Activated T-helper 1 cell treated with anti-CD3 and anti-CD28 coated beads, Interleukin-2, amount 50 U/mL, for 16 hours (primary cell): ENCODE measurements around the gene ZNF787.
"Not testable (repeated sequence)": the region's sequence is repeated elsewhere in the genome, so short reads cannot be mapped to it uniquely, and the experiment has no call there.

Source experiments
- DNase-seq, 2 donors: peaks; one replicate each; pipeline ENCODE4 v3.0.0-alpha.2; 2020; ENCODE audit warnings: low read depth in 1 of 2, low spot score in 1 of 2

The ZNF787 gene

DNA sequence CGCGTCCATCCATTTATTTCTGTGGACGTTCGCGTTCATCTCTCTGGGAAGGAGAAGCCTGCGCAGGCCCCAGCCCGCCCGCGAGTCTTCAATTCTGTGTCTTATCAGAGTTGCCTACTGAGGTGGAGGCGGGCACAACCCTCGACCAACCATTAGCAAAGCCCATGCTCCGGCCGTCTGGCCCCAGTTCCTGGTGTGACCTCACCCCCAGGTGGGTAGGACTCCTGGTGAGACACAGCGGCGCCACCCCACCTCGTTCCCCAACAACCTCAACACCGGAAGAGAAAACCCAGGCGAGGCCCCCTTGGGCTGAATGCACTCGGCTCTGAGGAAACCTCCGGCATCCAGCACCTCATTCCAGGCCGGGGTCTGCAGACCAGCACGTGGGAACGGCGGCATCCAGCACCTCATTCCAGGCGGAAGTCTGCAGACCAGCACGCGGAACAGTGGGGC is 14.7 kb downstream of the ZNF787 start:
- no peak for DNase-seq

GRCh38 chr19:56105831-56106396 is 15.2 kb downstream of the ZNF787 start:
- not testable (repeated sequence) for DNase-seq

GRCh38 chr19:56105090-56105701 is 15.9 kb downstream of the ZNF787 start:
- no peak for DNase-seq

DNA sequence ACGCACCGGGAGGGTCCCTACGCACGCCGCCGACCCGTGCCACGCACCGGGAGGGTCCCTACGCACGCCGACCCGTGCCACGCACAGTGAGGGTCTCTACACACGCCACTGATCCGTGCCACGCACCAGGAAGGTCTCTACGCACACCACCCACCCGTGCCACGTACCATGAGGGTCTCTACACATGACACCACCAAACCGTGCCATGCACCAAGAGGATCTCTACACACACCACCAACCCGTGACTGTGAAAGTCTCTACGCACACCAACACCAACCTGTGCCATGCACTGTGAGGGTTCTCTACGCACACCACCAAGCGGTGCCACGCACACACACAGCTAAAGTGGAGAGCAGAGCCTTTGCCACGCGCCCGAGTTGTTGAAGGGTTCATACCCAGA is 16.7 kb downstream of the ZNF787 start:
- no peak for DNase-seq

- DNase-seq, result no peak
Observed at GRCh38 chr19:56103027-56103614, 18.0 kb downstream of the ZNF787 start.

- no peak for DNase-seq
Observed at GRCh38 chr19:56101746-56102535, 19.2 kb downstream of the ZNF787 start.

DNA sequence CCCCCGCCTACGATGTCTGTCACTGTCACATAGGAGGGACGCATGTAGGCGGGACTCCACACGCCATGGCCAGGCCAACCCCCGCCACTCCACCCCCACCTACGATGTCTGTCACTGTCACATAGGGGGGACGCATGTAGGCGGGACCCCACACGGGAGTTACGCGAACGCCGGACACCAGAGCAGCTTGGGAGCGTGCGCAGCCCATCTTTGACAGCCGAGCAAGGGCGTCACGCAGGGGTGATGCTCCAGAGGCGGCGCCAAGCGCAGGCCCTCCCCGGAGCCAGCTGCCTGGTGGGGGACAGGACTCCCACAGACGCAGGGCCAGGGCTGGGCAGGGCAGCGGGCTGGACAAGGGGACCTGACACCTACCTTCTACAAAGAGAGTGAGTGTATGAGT is 20.0 kb downstream of the ZNF787 start:
- DNase-seq, result no peak

DNA sequence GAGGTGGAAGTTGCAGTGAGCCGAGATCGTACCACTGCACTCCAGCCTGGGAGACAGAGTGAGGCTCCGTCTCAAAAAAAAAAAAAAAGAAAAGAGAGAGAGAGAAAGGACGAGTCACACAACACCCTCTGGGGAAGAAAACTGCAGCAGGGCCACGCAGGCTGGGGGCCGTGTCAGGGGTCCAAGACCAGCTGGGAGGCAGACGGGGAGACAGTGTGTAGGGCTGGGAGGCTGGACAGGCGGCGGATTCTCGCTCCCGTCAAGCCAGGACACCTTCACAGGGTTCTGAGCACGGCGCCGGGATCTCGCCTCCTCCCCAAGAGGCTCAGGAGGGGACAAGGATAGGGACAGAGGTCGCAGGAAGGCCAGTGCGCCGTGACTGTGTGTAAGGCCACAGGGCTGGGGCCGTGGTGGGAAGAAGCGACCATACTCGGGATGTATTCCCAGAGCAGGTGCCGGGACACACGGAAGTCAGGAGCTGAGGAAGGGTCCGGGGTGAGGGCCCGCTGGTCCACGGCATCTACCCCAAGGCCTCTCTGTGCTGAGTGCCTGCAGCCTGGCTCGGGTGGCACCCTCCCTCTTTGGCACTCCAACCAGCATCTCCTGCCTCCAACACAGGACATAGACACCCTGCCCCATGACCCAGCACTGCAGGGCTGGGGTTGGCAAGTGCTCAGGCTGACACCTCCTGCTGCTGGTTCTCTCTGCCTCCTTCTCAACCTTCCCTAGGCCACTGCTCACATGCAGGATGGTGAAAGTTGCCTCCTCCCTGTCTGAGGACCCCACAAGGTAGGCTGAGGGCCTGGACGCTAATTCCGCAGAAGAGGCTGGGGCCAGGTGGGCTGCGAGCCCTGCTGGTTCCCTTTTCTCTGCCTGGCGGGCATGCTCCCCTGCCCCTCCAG is 21.2 kb downstream of the ZNF787 start:
- no peak for DNase-seq

DNA sequence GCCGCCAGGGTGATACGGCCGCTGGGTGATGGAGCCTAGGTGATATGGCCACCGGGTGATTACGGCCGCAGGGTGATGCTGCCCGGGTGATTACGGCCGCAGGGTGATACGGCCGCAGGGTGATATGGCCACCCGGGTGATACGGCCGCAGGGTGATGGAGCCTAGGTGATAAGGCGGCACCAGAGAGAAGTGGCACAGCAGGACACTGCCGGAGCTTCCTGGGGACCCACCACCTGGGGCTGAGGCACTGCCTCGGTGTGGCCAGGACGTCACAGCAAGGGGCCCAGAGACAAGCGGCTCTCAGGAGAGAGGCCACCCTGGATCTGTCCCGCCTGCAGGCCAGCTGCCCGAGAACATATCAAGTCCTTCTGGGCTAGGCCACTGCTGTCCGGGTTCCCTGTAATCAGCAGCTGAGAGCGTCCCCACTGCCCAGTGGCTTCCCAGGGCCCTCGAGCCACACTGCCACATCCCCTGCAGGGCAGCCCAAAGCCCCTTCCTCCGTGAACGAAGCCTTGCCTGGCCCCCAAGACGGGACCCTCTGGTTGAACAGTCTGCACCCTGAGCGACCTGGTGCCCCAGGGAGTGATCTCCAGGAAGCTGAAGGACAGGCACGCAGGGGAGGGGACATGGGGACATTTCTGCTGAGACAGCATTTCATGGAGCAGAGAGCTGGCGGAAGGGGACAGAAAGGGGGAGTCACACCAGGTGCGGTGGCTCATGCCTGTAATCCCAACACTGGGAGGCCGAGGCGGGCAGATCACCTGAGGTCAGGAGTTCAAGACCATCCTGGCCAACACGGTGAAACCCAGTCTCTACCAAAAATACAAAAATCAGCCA is 22.1 kb downstream of the ZNF787 start:
- no peak for DNase-seq

DNA sequence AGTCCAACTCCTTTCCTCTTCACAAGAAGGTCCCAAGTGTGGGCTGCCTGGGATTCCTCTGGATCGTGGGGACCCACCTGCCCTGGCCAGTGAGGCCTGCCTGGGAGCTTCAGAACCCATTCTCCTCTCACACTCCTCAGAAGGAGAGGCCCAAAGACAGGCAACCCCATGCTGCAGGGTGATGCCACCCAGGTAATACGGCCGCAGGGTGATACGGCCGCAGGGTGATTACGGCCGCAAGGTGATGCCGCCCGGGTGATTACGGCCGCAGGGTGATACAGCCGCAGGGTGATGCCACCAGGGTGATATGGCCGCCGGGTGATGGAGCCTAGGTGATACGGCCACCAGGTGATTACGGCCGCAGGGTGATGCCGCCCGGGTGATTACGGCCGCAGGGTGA is 22.9 kb downstream of the ZNF787 start:
- not testable (repeated sequence) for DNase-seq

- DNase-seq, result no peak
Observed at GRCh38 chr19:56097776-56098175, 23.3 kb downstream of the ZNF787 start.

GRCh38 chr19:56097306-56097705 is 23.8 kb downstream of the ZNF787 start:
- DNase-seq, result no peak

DNA sequence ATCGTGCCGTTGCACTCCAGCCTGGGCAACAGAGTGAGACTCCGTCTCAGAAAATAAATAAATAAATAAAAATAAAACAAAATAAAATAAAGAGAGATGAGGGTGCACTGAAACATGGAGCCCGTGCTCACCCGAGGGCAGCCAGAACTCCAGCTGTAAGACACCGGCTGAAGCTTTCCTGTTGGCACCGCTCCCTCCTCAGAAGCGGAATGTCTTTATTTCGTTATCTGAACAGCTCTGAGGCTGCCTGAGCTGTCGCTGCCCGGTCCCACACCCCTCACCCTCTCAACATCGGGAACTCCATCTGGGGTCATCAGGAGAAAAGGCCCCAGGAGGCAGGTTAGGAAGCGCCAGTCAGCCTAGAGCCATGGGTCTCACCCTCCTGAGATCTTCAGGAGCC is 24.4 kb downstream of the ZNF787 start:
- no peak for DNase-seq

GRCh38 chr19:56094449-56094848 is 26.6 kb downstream of the ZNF787 start:
- no peak for DNase-seq

DNA sequence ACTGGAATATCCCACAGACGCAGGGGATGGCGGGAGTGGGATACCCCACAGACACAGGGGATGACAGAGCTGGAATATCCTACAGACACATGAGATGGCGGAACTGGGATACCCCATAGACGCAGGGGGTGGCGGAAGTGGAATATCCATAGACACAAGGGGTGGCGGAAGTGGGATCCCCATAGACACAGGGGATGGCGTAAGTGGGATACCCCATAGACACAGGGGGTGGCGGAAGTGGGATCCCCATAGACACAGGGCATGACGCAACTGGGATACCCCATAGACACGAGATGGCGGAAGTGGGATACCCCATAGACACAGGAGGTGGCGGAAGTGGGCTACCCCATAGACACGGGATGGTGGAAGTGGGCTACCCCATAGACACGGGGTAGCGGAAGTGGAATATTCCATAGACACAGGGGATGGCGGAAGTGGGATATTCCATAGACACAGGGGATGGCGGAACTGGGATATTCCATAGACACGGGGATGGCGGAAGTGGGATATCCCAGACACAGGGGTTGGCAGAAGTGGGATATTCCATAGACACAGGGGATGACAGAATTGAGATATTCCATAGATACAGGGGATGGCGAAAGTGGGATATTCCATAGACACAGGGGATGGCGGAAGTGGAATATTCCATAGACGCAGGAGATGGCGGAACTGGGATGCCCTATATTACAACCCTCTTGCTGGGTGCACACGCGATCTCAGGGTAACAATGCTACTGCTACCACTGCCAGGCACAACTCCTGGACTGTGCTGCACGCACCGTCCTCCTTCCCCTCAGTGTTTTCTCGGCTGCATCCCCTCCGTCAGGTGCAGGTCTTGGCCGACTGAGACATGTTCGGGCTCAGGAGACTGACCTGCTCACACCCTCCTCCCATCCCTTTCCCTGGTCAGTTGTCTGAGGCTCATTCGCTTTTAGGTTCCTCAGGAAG is 28.1 kb downstream of the ZNF787 start:
- DNase-seq, result no peak

GRCh38 chr19:56091751-56092546 is 29.1 kb downstream of the ZNF787 start:
- DNase-seq, result no peak

DNA sequence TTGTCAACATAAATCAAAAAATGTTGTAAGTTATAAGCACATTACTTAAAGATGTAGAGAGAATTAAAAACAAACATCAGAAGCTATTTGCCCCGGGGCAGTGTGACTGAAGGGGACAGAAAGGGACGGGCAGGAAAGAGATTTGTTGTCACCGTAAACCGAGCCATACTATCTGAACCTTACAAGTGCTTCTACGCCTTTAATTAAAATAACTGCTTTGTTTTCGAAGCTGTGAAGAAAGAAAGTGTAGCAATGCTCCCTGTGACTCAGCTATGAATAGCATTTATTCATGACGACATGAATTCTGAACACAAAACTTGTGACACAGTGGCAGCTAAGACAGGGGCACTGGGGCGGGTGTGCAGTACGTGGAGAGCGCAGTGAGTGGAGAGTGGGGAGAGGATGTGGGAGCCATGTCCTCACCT is 30.0 kb downstream of the ZNF787 start:
- no peak for DNase-seq

GRCh38 chr19:56089344-56089743 is 31.8 kb downstream of the ZNF787 start:
- no peak for DNase-seq
